Measurements from ENCODE around the gene TRIM29.

Gene TRIM29

GRCh38 chr11:120091701-120092100 lies 46.2 kb downstream of the TRIM29 start:
- DNase-seq, result no peak

- no peak for DNase-seq
Measured at GRCh38 chr11:120091121-120091520, 46.8 kb downstream of the TRIM29 start.

- no peak for DNase-seq
Measured at GRCh38 chr11:120090411-120090810, 47.5 kb downstream of the TRIM29 start.

GRCh38 chr11:120089036-120090001 lies 48.6 kb downstream of the TRIM29 start:
- no peak for DNase-seq

GRCh38 chr11:120088056-120088455 lies 49.9 kb downstream of the TRIM29 start:
- DNase-seq, result no peak

- DNase-seq, result no peak
Measured at GRCh38 chr11:120086651-120087050, 51.3 kb downstream of the TRIM29 start.

GRCh38 chr11:120079750-120080610 lies 57.9 kb downstream of the TRIM29 start:
- DNase-seq, result no peak

GRCh38 chr11:120078397-120078796 lies 59.5 kb downstream of the TRIM29 start:
- DNase-seq, result no peak

GRCh38 chr11:120074076-120074475 lies 63.8 kb downstream of the TRIM29 start:
- no peak for DNase-seq

GRCh38 chr11:120073196-120073595 lies 64.7 kb downstream of the TRIM29 start:
- DNase-seq, result no peak

GRCh38 chr11:120068114-120068573 lies 69.8 kb downstream of the TRIM29 start:
- DNase-seq, result no peak

GRCh38 chr11:120067438-120068113 lies 70.3 kb downstream of the TRIM29 start:
- DNase-seq, result no peak

- no peak for DNase-seq
Measured at GRCh38 chr11:120066738-120067437, 71.0 kb downstream of the TRIM29 start.

GRCh38 chr11:120065876-120066275 lies 72.0 kb downstream of the TRIM29 start:
- DNase-seq, result no peak

- no peak for DNase-seq
Measured at GRCh38 chr11:120065176-120065575, 72.7 kb downstream of the TRIM29 start.

- no peak for DNase-seq
Measured at GRCh38 chr11:120064341-120064740, 73.6 kb downstream of the TRIM29 start.

GRCh38 chr11:120063686-120064340 lies 74.1 kb downstream of the TRIM29 start:
- DNase-seq, result no peak

GRCh38 chr11:120062561-120062930 lies 75.4 kb downstream of the TRIM29 start:
- no peak for DNase-seq

GRCh38 chr11:120061761-120062560 lies 76.0 kb downstream of the TRIM29 start:
- DNase-seq, result no peak

All from NCI-H2081 treated with DMSO at 0.1 percent for 48 hours (cell line).